Breast epithelium (tissue), 3 donors: ENCODE data around the gene EEF1E1.

Experiments
- CTCF ChIP-seq, 3 donors: fragments of 450-650 bp; IDR thresholded peaks; one replicate each; pipeline ENCODE4 v1.5.1; 2016 to 2017; ENCODE audit warnings: antibody characterized with exemption in 3 of 3, mild to moderate bottlenecking in 3 of 3, moderate library complexity in 3 of 3
- POLR2AphosphoS5 ChIP-seq, 3 donors: sonication (generic); formaldehyde crosslinking; IDR thresholded peaks; one replicate each; pipeline ENCODE4 v1.6.1; 2017; ENCODE audit warnings: antibody characterized with exemption in 3 of 3

- TF ChIP-seq CTCF (IDR thresholded peaks at IDR 0.05): no peak
- no peak for TF ChIP-seq POLR2AphosphoS5 (IDR thresholded peaks at IDR 0.05)
These were observed 14.2 kb downstream of the EEF1E1 start for GRCh38 chr6:8087870-8088754.
